Ishikawa (cell line): ENCODE data around the gene MYH10.

Experiments used
- CEBPB ChIP-seq: IDR thresholded peaks from 2 replicates; pipeline ENCODE4 v1.6.1; 2012
- CREB1 ChIP-seq: IDR thresholded peaks from 2 replicates; pipeline ENCODE4 v1.6.1; 2012; ENCODE audit warnings: low read depth
- EGR1 ChIP-seq: IDR thresholded peaks from 2 replicates; pipeline ENCODE4 v1.6.1; 2012
- EP300 ChIP-seq: IDR thresholded peaks from 2 replicates; pipeline ENCODE4 v1.6.1; 2012; ENCODE audit warnings: borderline replicate concordance
- FOXM1 ChIP-seq: IDR thresholded peaks from 2 replicates; pipeline ENCODE4 v1.6.1; 2012; ENCODE audit warnings: low read depth, borderline replicate concordance
- MAX ChIP-seq: IDR thresholded peaks from 2 replicates; pipeline ENCODE4 v1.6.1; 2012
- NFIC ChIP-seq: IDR thresholded peaks from 2 replicates; pipeline ENCODE4 v1.6.1; 2012
- RAD21 ChIP-seq: IDR thresholded peaks from 2 replicates; pipeline ENCODE4 v1.6.1; 2012; ENCODE audit warnings: low read depth
- REST ChIP-seq: IDR thresholded peaks from 2 replicates; pipeline ENCODE4 v1.6.1; 2012; ENCODE audit warnings: low read depth, mild to moderate bottlenecking
- TAF1 ChIP-seq: IDR thresholded peaks from 2 replicates; pipeline ENCODE4 v1.6.1; 2012; ENCODE audit warnings: low read depth, mild to moderate bottlenecking
- TCF12 ChIP-seq: IDR thresholded peaks from 2 replicates; pipeline ENCODE4 v1.6.1; 2012; ENCODE audit warnings: low read depth
- TEAD4 ChIP-seq: IDR thresholded peaks from 2 replicates; pipeline ENCODE4 v1.6.1; 2012
- USF1 ChIP-seq: IDR thresholded peaks from 2 replicates; pipeline ENCODE4 v1.6.1; 2012
- YY1 ChIP-seq: IDR thresholded peaks from 2 replicates; pipeline ENCODE4 v1.6.1; 2012; ENCODE audit warnings: low read depth
- ZBTB7A ChIP-seq: IDR thresholded peaks from 2 replicates; pipeline ENCODE4 v1.6.1; 2012; ENCODE audit warnings: low read depth

Gene MYH10

GRCh38 chr17:8426802-8427201 is 203.7 kb downstream of the MYH10 start:
- TF ChIP-seq MAX = no peak
- TF ChIP-seq RAD21 = no peak
- TF ChIP-seq TCF12 = no peak
- no peak for TF ChIP-seq TEAD4
- TF ChIP-seq TAF1 = no peak
- TF ChIP-seq ZBTB7A = no peak
- no peak for TF ChIP-seq EGR1
- no peak for TF ChIP-seq USF1
- no peak for TF ChIP-seq YY1
- TF ChIP-seq CEBPB = no peak
- TF ChIP-seq EP300 = no peak
- TF ChIP-seq REST = no peak
- no peak for TF ChIP-seq NFIC
- no peak for TF ChIP-seq CREB1
- no peak for TF ChIP-seq FOXM1

GRCh38 chr17:8426094-8426720 is 204.3 kb downstream of the MYH10 start:
- no peak for TF ChIP-seq CREB1
- no peak for TF ChIP-seq USF1
- TF ChIP-seq TAF1 = no peak
- no peak for TF ChIP-seq NFIC
- TF ChIP-seq EP300 = no peak
- TF ChIP-seq YY1 = no peak
- no peak for TF ChIP-seq RAD21
- TF ChIP-seq TCF12 = no peak
- TF ChIP-seq CEBPB = no peak
- no peak for TF ChIP-seq TEAD4
- TF ChIP-seq ZBTB7A = no peak
- TF ChIP-seq EGR1 = no peak
- TF ChIP-seq FOXM1 = no peak
- TF ChIP-seq MAX = no peak
